Heart left ventricle (tissue), 16 donors: ENCODE data around the gene ZNF784. TPM values are rescaled to one million over a fixed set of nuclear protein-coding genes. Genes with fewer than 3 reads are reported as not detected.
A peak's percentile ranks its signal among the peaks of the same experiment; 100 is the strongest.

ENCODE experiments used
- ATAC-seq, 4 donors: fragments of 200-7000 bp; cut with Tn5 transposase; one replicate each; pipeline ENCODE4 v1.9.1; 2020 to 2022; ENCODE audit warnings: moderate library complexity in 4 of 4, mild to moderate bottlenecking in 3 of 4, moderate number of reproducible peaks in 1 of 4
- DNase-seq, 5 donors: peaks; one replicate each; pipeline ENCODE4 v3.0.0-alpha.2; 2020
- H3K27ac ChIP-seq, 12 donors: fragments of 200-600 bp; sonication (generic) in 4 of 12; one replicate each; pipeline versions ENCODE4 v1.5.0 to v1.8.0; 2016 to 2022; ENCODE audit warnings: mild to moderate bottlenecking in 2 of 12
- H3K27me3 ChIP-seq, 9 donors: fragments of 200-600 bp; sonication (generic) in 2 of 9; one replicate each; pipeline versions ENCODE4 v1.5.1 to v1.8.0; 2016 to 2022; ENCODE audit warnings: mild to moderate bottlenecking in 3 of 9
- H3K36me3 ChIP-seq, 9 donors: fragments of 200-600 bp; sonication (generic) in 2 of 9; one replicate each; pipeline versions ENCODE4 v1.5.0 to v1.8.0; 2018 to 2022; ENCODE audit warnings: mild to moderate bottlenecking in 2 of 9
- H3K4me1 ChIP-seq, 12 donors: fragments of 200-600 bp; sonication (generic) in 4 of 12; one replicate each; pipeline versions ENCODE4 v1.5.0 to v1.8.0; 2016 to 2022; ENCODE audit warnings: mild to moderate bottlenecking in 3 of 12
- H3K4me3 ChIP-seq, 12 donors: fragments of 200-600 bp; sonication (generic) in 4 of 12; one replicate each; pipeline versions ENCODE4 v1.5.0 to v1.8.0; 2017 to 2022; ENCODE audit warnings: mild to moderate bottlenecking in 9 of 12, moderate library complexity in 4 of 12
- H3K9me3 ChIP-seq, 12 donors: fragments of 200-600 bp; sonication (generic) in 4 of 12; one replicate each; pipeline versions ENCODE4 v1.5.0 to v1.8.0; 2016 to 2022; ENCODE audit warnings: mild to moderate bottlenecking in 1 of 12
- POLR2A ChIP-seq, 2 donors: fragments of 450-650 bp; IDR thresholded peaks; one replicate each; pipeline ENCODE4 v1.6.1; 2017; ENCODE audit warnings: antibody characterized with exemption in 2 of 2, mild to moderate bottlenecking in 2 of 2, moderate library complexity in 2 of 2
- WGBS, 4 donors: extraction: QIAGEN DNeasy Blood & Tissue Kit in 2 of 4; methylation state at CpG; one replicate each; pipeline versions ENCODE4 v1.1.5 to v1.1.7; 2013 to 2018; 5-methylcytosine and 5-hydroxymethylcytosine counted together
- intact Hi-C, 10 donors: fragments of 100-400 bp; cut with DNase I; formaldehyde crosslinking; loops; one replicate each; pipeline versions ENCODE4 v1.11.1 to v1.14.2; 2022
- polyA plus RNA-seq, 2 donors: library from polyadenylated mRNA; stranded (reverse); fragments of 200-250 nt; gene quantifications; one replicate each; pipeline ENCODE4 v1.2.3, GENCODE V29; 2013
- total RNA-seq, 9 donors: library from RNA; depleted of rRNA in 2 of 9; stranded (reverse); fragments of >200 nt in 2 of 9; fragmentation: NEBNext Ultra II Directional in 3 of 9; extraction: Animal tissue kit (Norgen Biotek cat#: 25700) in 3 of 9; gene quantifications; one replicate each; pipeline versions ENCODE4 v1.1.0 to v1.2.4, GENCODE V29; 2016 to 2023
- TF ChIP-seq, protein P1 (sequence below), 12 donors: fragments of 200-600 bp; sonication (generic) in 4 of 12; IDR thresholded peaks; one replicate each; pipeline versions ENCODE4 v1.5.0 to v1.8.0; 2018 to 2022; ENCODE audit warnings: antibody characterized with exemption in 12 of 12, mild to moderate bottlenecking in 5 of 12
- donor health status: ischemic (EF 13 %, LVEDD 7.1; RV severe dilation, severe dysfunction).
- donor health status: healthy with polysubstance abuse.
- donor health status: DM: no; HTN: yes; CAD: no.
- donor health status: DM: no; HTN: no; CAD: no.
- donor health status: ischemic (EF 25% LVEDD 6.9; RV normal size, moderate dysfunction).
- donor health status: ischemic (EF 25% LVEDD 5.7; RV mildly dilated, moderate dysfunction).
- donor health status: healthy.
- donor health status: DM: yes; HTN: yes; CAD: no.
- donor health status: ischemic (EF 35%, LVEDD 5.7; RV mildly dilated, moderate dysfunction).
- donor health status: nonischemic (EF 11% LVEDD 7.7; RV severe dilation, severe dysfunction).
- donor health status: DM: yes; HTN: yes; CAD: no.
- donor health status: PGD.
- donor health status: ischemic (EF 29% LVEDD 5.4; RV normal size, mild dysfunction).
- donor health status: nonischemic (EF 23%, LVEDD 6.1; RV moderate dilation, normal function).

ZNF784 gene
- total and polyA plus RNA-seq, 11 donors = 6.7 to 15.8 (median 9.2) TPM

DNA sequence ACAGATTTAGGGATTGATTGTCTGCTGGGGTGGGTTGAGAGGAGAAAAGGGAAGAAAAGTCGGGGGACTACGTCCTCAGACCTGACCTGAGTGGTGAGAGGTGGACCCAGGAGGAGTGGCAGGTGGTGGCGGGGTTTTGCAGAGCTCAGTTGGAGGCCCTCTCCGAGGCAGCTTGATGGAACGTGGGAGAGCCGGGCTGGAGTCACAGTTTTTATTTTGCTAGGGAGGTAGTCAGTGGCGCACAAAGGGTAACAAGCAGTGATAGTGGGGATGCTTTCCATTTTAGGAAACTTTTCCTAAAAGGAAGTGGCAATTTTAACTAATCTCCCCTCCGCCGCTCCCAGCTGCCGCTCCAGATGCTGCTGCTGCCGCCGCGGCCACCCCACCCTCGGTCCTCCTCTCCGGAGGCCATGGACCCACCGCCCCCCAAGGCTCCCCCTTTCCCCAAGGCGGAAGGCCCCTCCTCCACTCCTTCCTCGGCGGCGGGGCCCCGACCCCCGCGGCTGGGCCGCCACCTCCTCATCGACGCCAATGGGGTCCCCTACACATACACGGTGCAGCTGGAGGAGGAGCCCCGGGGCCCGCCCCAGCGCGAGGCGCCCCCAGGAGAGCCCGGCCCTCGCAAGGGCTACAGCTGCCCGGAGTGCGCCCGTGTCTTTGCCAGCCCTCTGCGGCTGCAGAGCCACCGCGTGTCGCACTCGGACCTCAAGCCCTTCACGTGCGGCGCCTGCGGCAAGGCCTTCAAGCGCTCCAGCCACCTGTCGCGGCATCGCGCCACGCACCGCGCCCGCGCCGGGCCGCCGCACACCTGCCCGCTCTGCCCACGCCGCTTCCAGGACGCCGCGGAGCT lies 18.0 kb upstream of the ZNF784 start:
- DNase-seq (no peak), ATAC-seq (peak in 1 of 4 donors; percentile 2)
- peaks cover 12 to 78% (median 46%) of the 10 kb centered on the region in 12 donors for H3K4me1 ChIP-seq
- peak overlapping the region in 11 of 12 donors; percentile 62 to 96 (median 93) for H3K27ac ChIP-seq
- peak overlapping the region; percentile 64 to 98 (median 84) for H3K4me3 ChIP-seq
- intact Hi-C loops = no loop called here
- peak in 1 of 2 donors; percentile 20 for TF ChIP-seq POLR2A (IDR thresholded peaks at IDR 0.05)
- TF ChIP-seq, protein P1, sequence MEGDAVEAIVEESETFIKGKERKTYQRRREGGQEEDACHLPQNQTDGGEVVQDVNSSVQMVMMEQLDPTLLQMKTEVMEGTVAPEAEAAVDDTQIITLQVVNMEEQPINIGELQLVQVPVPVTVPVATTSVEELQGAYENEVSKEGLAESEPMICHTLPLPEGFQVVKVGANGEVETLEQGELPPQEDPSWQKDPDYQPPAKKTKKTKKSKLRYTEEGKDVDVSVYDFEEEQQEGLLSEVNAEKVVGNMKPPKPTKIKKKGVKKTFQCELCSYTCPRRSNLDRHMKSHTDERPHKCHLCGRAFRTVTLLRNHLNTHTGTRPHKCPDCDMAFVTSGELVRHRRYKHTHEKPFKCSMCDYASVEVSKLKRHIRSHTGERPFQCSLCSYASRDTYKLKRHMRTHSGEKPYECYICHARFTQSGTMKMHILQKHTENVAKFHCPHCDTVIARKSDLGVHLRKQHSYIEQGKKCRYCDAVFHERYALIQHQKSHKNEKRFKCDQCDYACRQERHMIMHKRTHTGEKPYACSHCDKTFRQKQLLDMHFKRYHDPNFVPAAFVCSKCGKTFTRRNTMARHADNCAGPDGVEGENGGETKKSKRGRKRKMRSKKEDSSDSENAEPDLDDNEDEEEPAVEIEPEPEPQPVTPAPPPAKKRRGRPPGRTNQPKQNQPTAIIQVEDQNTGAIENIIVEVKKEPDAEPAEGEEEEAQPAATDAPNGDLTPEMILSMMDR (IDR thresholded peaks at IDR 0.05) = no peak
- H3K9me3 ChIP-seq = no peaks in the 10 kb centered on the region
- peaks cover 0 to 22% (median 13%) of the 10 kb centered on the region in 9 donors for H3K36me3 ChIP-seq
- WGBS, 4 donors = 1 to 4% (median 3%) methylated on average over 33 to 65 of the region's 65 CpGs
- H3K27me3 ChIP-seq = no peaks in the 10 kb centered on the region

- Histone ChIP-seq H3K9me3 (no peaks in the 10 kb centered on the region), H3K27ac (peak overlapping the region; percentile 83 to 96 (median 92)), H3K36me3 (peaks cover 0 to 22% (median 13%) of the 10 kb centered on the region in 9 donors), H3K27me3 (no peaks in the 10 kb centered on the region), H3K4me3 (peak overlapping the region; percentile 64 to 98 (median 84)), H3K4me1 (peaks cover 10 to 79% (median 45%) of the 10 kb centered on the region in 12 donors)
- 1 to 2% (median 2%) methylated on average over 25 of the region's 25 CpGs for WGBS, 4 donors
- intact Hi-C loops = no loop called here
- TF ChIP-seq, protein P1 (IDR thresholded peaks at IDR 0.05) = no peak
- no peak for TF ChIP-seq POLR2A (IDR thresholded peaks at IDR 0.05)
- DNase-seq (no peak), ATAC-seq (peak in 2 of 4 donors; percentile 1 to 2)
Observed at GRCh38 chr19:55641426-55642152, 17.2 kb upstream of the ZNF784 start.

DNA sequence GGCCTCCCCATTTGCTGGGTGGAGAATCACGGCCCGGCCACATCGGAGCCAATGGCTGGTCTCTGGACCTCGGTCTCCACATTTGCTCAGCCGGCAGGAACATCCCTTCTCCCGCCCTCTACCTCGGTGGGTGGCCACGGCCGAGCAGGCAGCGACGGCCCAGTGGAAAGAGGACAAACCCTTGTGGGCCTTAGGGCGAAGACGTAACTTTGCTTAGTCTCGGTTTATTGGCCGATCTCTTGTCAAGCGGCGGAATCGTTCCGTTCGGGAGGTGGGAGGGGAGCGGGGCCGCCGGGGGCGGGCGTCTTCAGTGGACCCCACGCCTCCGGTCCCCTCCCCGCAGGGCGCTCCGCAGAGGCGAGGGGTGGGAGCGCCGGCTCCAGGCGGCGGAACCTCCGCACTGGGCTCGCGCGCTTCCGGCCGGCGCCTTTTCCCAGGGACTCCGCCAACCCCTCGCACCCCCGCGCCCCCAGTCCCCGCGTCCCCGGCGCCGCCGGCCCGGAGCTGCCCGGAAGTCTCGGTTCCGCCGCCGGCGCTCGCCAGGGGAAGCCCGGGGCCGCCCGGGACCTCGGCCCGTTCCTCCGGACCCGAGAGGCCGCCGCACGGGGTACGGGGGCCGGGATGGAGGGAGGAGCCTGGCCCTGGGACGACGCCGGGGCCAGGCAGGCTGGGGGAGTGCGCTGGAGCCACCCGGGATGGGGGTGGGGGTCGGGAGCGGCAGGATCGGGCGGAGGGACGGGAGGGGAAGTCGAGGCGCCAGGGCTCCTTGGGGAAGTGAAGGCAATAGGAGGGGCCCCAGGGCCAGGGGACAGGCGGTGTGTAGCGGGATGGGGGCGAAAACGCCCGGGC lies 16.4 kb upstream of the ZNF784 start, which contains the start of gene ZNF580:
TSS of gene ZNF580 (plus strand) at position 426 of the 849 bp plus-strand sequence. CDS start 1,507 bp downstream, outside the sequence.
- intact Hi-C loops = no loop called here
- WGBS, 4 donors = 0 to 1% (median 1%) methylated on average over 22 to 89 of the region's 89 CpGs
- H3K4me1 ChIP-seq = peaks cover 13 to 87% (median 53%) of the 10 kb centered on the region in 12 donors
- no peaks in the 10 kb centered on the region for H3K27me3 ChIP-seq
- no peaks in the 10 kb centered on the region for H3K9me3 ChIP-seq
- peak; percentile 11 to 73 (median 66) for ATAC-seq
- TF ChIP-seq, protein P1 (IDR thresholded peaks at IDR 0.05) = no peak
- peak in 1 of 2 donors; percentile 15 for TF ChIP-seq POLR2A (IDR thresholded peaks at IDR 0.05)
- DNase-seq = peak; percentile 71 to 86 (median 76)
- H3K4me3 ChIP-seq = peak within 1 kb of the TSS; percentile 64 to 98 (median 84)
- peaks cover 0 to 21% (median 11%) of the 10 kb centered on the region in 9 donors for H3K36me3 ChIP-seq
- H3K27ac ChIP-seq = peak within 1 kb of the TSS; percentile 83 to 96 (median 92)
